Brain microvascular endothelial cell (primary cell): Measurements from ENCODE around the gene OR10A3.

Experiments used
- DNase-seq: peaks from one replicate; pipeline ENCODE4 v3.0.0-alpha.2; 2020
- H3K27ac ChIP-seq: fragments of 250-450 bp; sonication (Bioruptor Pico); 2 replicates; pipeline ENCODE4 v1.5.1; 2020; ENCODE audit warnings: mild to moderate bottlenecking, moderate library complexity
- H3K27me3 ChIP-seq: fragments of 250-450 bp; sonication (Bioruptor Pico); replicated peaks from 2 replicates; pipeline ENCODE4 v1.5.1; 2020; ENCODE audit warnings: mild to moderate bottlenecking
- H3K36me3 ChIP-seq: fragments of 250-450 bp; sonication (Bioruptor Pico); replicated peaks from 2 replicates; pipeline ENCODE4 v1.5.1; 2020; ENCODE audit warnings: mild to moderate bottlenecking
- H3K4me3 ChIP-seq: 2 replicates; pipeline ENCODE4 v1.5.1; 2011; ENCODE audit warnings: low read depth, mild to moderate bottlenecking, control low read depth, low read length, moderate library complexity
- CTCF ChIP-seq: IDR thresholded peaks from 2 replicates; pipeline ENCODE4 v1.5.1; 2011; ENCODE audit warnings: low read depth, mild to moderate bottlenecking, moderate library complexity, low read length, control low read depth, inconsistent platforms; ENCODE audit errors: missing control alignments
- in situ Hi-C: cut with HindIII; loops from 2 replicates; pipeline ENCODE4 v1.10.0; 2017; ENCODE audit warnings: low sequenced_read_pairs, low pct_ligation_motif_present

The OR10A3 gene

DNA sequence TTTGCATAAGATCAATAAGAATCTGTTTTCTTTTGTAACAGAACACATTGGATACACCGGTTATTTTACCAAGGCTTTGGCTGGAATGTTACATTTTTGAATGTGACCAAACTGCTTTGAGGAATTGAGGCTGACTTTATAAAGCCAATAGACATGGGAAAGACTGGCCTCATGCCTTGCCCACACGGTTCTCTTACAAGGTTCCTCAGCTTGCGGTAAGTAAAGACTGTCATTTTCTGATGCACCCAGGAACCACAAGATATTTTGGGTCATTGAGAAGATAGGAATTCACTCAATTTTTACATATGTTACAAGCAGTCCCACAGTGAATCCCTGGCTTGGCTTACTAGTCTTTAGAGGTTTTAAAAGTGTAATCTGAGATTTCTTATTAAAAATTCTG lies 34.4 kb downstream of the OR10A3 start:
- H3K4me3 ChIP-seq, result no peak overlapping the region
- no peak overlapping the region for H3K27ac ChIP-seq
- no peak for DNase-seq
- in situ Hi-C loops, result no loop called here
- no peaks in the 10 kb centered on the region for H3K27me3 ChIP-seq
- TF ChIP-seq CTCF, result no peak
- H3K36me3 ChIP-seq, result no peaks in the 10 kb centered on the region

DNA sequence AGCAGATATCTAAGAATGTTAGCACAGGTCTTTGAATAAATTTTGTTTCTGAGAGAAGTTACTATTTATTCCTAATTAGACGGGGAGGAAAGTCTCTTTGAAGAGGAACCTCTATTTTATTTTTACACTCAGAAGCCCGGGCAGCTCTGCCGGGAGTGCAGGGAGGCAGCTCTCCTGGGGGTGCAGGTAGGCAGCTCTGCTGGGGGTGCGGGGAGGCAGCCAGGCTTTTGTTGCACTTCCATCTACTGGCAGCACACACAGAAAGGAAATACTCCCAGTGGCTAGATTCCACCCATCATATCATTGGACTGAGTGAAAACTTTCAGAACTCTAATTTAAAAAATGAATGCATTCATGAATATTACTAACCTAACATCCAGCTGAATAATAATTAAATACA lies 35.0 kb downstream of the OR10A3 start:
- Histone ChIP-seq H3K27me3 (no peaks in the 10 kb centered on the region), H3K36me3 (no peaks in the 10 kb centered on the region), H3K27ac (no peak overlapping the region), H3K4me3 (no peak overlapping the region)
- in situ Hi-C loops, result no loop called here
- no peak for DNase-seq
- no peak for TF ChIP-seq CTCF

- in situ Hi-C loops, result no loop called here
- no peak overlapping the region for H3K27ac ChIP-seq
- TF ChIP-seq CTCF, result no peak
- H3K36me3 ChIP-seq, result no peaks in the 10 kb centered on the region
- H3K4me3 ChIP-seq, result no peak overlapping the region
- H3K27me3 ChIP-seq, result no peaks in the 10 kb centered on the region
- DNase-seq, result no peak
These were observed 35.5 kb downstream of the OR10A3 start for GRCh38 chr11:7905961-7906429.

DNA sequence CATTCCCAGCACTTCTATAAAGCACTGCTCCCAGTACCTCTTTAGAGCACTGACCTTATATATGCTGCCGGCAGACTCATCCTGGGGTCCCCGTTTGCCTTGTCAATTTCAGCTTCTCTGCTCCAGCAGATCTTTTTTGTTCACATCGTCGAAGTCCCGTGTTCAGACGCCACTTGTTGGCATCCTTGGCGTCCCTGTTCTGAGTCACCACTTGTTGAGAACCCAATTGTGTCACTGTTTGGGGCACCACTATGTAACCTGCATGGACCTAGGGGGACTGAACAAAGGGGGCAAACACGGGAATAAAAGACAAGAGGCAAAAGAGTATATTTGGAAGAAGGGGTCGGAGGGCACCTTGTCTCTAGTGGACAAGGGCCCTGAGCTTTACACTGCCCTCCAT lies 36.0 kb downstream of the OR10A3 start:
- DNase-seq, result no peak

DNA sequence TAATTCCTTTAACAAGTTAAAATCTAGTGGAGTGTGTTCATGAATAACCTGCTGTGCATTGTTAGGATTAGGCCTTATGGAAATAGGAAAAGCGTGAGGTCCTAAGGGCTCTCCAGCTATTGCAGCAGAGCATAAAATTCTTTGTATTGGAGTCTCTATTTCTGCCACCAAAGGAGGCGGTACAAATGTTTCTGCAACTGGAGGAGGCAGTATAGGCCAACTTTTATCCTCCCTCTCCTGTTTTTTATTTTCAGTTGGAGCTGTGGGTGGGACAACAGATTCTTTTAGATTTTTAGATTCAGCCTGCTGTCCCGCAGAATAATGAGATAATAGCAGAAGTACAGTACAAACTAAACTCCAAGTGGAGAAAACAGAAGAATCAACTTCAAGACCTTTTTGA lies 36.6 kb downstream of the OR10A3 start:
- peak; percentile 14 for DNase-seq
- no peak overlapping the region for H3K4me3 ChIP-seq
- no peak overlapping the region for H3K27ac ChIP-seq

More for the DNA sequence above, 36.0 kb downstream of the OR10A3 start:
- H3K36me3 ChIP-seq, result no peaks in the 10 kb centered on the region
- no peaks in the 10 kb centered on the region for H3K27me3 ChIP-seq
- H3K4me3 ChIP-seq, result no peak overlapping the region
- in situ Hi-C loops, result no loop called here
- no peak for TF ChIP-seq CTCF
- no peak overlapping the region for H3K27ac ChIP-seq

More for the DNA sequence above, 36.6 kb downstream of the OR10A3 start:
- peak; percentile 53 for TF ChIP-seq CTCF
- H3K36me3 ChIP-seq, result no peaks in the 10 kb centered on the region
- H3K27me3 ChIP-seq, result no peaks in the 10 kb centered on the region
- in situ Hi-C loops, result no loop called here
